Activated T-cell treated with anti-CD3 and anti-CD28 coated beads, Interleukin-2, amount 50 U/mL, for 72 hours (primary cell): ENCODE results near the gene SLC6A11. TPM values are rescaled to one million over a fixed set of nuclear protein-coding genes. Genes with fewer than 3 reads are reported as not detected.

Source experiments
- ATAC-seq, 2 donors: fragments of 150-1000 bp; cut with Tn5 transposase; replicated peaks in 1 of 2; 2 replicates each; pipeline ENCODE4 v1.10.0; 2021; ENCODE audit warnings: moderate library complexity in 2 of 2, mild to moderate bottlenecking in 1 of 2
- DNase-seq, 2 donors: peaks; one replicate each; pipeline ENCODE4 v3.0.0; 2021 to 2022; ENCODE audit warnings: mixed read lengths in 1 of 2
- H3K27ac Mint-ChIP-seq: one replicate; pipeline ENCODE4 v1.8.0; 2022; ENCODE audit warnings: mild to moderate bottlenecking, moderate library complexity, mixed read lengths
- H3K27me3 Mint-ChIP-seq: one replicate; pipeline ENCODE4 v1.8.0; 2022; ENCODE audit warnings: low read depth, mixed read lengths
- H3K36me3 Mint-ChIP-seq, 2 donors: one replicate each; pipeline ENCODE4 v1.8.0; 2022; ENCODE audit warnings: mixed read lengths in 2 of 2, mild to moderate bottlenecking in 1 of 2; ENCODE audit not compliant: insufficient read depth in 2 of 2
- H3K4me1 Mint-ChIP-seq: one replicate; pipeline ENCODE4 v1.8.0; 2022; ENCODE audit warnings: low read depth, mixed read lengths
- H3K4me3 Mint-ChIP-seq, 2 donors: one replicate each; pipeline ENCODE4 v1.8.0; 2022; ENCODE audit warnings: mild to moderate bottlenecking in 2 of 2, mixed read lengths in 2 of 2, moderate library complexity in 2 of 2
- H3K9me3 Mint-ChIP-seq, 2 donors: one replicate each; pipeline ENCODE4 v1.8.0; 2022; ENCODE audit warnings: mixed read lengths in 2 of 2
- total RNA-seq, 2 donors: library from RNA; stranded (reverse); gene quantifications; one replicate each; pipeline ENCODE4 v1.2.3, GENCODE V29; 2022

SLC6A11 gene
- total RNA-seq, 2 donors from 2014 or later = not detected

DNA sequence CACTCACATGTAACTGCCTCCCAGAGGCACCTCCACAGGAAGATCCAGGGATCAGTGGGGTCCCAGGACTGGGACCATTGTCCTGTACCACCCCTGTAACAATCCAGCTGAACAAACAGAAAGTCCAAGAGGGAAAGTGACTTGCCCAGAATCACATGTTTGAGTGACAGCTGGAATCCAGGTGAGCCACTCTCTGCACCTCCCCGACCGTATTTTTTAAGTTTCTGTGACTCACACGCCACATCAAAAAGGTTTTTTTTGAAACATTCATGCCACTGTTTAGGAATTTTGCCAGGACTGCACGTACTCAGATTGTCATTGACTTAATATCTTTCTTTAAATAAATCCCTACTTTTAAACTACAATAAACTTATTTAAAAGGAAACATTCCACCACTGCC lies 166.8 kb downstream of the SLC6A11 start:
- Mint-ChIP-seq H3K27ac (no peak overlapping the region), H3K4me3 (no peak overlapping the region), H3K4me1 (peaks cover 8% of the 10 kb centered on the region), H3K27me3 (peaks cover 44% of the 10 kb centered on the region), H3K9me3 (peaks cover 0 to 3% of the 10 kb centered on the region in 2 donors), H3K36me3 (no peaks in the 10 kb centered on the region)
- DNase-seq (no peak), ATAC-seq (no peak)

DNA sequence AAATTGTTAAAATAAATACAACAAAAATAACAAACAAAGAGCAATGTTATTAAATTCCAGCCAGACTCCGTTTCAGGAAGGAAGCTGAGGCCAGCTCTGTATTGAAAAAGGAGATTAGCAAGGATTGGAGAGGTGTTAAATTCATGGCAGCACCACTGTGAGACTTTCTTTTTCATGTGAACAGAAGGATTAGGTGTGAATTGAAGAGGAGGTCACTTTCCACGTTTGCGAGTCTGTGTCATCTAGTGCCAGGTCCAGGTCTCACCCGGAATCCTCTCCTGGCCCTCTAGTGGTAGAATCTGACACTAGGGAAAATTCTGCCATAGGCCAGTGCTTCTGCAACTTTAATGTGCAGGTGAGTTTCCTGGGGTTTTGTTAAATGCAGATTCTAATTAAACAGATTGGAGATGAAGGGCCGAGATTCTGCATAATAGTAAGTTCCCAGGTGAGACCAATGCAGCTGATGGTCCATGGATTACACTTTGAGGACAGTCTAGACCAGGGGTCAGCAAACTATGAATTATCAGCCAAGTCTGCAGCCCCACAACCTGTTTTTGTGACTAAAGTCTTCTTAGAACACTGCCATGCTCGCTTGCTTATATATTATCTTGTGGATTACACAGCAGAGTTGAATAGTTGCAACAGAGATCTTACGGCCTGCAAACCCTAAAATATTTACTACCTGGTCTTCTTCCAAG lies 167.3 kb downstream of the SLC6A11 start:
- Mint-ChIP-seq H3K4me3 (no peak overlapping the region), H3K27ac (no peak overlapping the region), H3K36me3 (no peaks in the 10 kb centered on the region), H3K9me3 (peaks cover 0 to 3% of the 10 kb centered on the region in 2 donors), H3K4me1 (peaks cover 8% of the 10 kb centered on the region), H3K27me3 (peaks cover 38% of the 10 kb centered on the region)
- DNase-seq (peak; percentile 7 to 13), ATAC-seq (no peak)

DNA sequence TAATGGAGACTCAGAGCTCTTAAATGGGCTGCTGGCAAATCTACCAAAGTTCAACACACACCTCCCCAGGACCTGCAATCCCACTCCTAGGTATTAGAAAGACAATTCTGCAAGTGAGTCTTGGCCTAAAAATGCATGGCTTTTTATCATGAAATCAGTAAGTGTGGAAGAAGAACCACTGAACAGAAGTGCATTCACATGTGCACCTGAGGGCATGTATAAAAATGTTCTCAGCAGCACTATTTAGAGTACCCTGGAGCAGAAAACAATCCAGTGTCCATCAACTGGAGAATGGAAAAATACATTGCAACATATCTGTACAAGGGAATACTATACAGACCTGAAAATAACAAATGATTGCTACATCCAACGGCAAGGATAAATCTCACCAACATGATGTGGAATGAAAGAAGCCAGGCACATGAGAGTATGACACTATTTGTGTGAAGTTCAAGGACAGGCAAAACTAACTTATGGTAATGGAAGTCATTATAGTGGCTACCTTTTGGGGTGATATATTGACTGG lies 168.4 kb downstream of the SLC6A11 start:
- DNase-seq = no peak
- no peaks in the 10 kb centered on the region for H3K36me3 Mint-ChIP-seq
- peaks cover 45% of the 10 kb centered on the region for H3K27me3 Mint-ChIP-seq
- peaks cover 0 to 3% of the 10 kb centered on the region in 2 donors for H3K9me3 Mint-ChIP-seq
- ATAC-seq = no peak
- no peak overlapping the region for H3K27ac Mint-ChIP-seq
- no peak overlapping the region for H3K4me3 Mint-ChIP-seq
- H3K4me1 Mint-ChIP-seq = peaks cover 8% of the 10 kb centered on the region

DNA sequence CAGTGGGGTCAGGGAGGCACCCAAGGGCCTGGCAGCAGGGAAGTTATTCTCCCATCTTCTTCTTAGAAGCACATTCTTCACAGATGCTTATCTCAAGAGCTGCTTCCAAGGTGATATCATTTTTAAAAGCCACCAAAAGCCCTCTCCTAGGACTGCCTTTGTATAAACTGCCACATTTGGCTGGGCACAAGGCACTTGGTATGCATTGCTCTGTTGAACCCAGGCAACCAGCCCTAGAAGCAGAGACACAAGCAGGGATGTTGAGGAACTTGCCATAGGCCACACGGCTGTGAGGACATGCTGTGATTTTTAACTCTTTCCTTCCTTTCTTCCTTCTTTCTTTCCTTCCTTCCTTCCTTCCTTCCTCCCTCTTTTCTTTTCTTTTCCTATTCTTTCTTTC lies 169.2 kb downstream of the SLC6A11 start:
- ATAC-seq (no peak), DNase-seq (no peak)
- Mint-ChIP-seq H3K4me1 (peaks cover 8% of the 10 kb centered on the region), H3K27me3 (peaks cover 50% of the 10 kb centered on the region), H3K9me3 (peaks cover 0 to 3% of the 10 kb centered on the region in 2 donors), H3K27ac (no peak overlapping the region), H3K4me3 (no peak overlapping the region), H3K36me3 (no peaks in the 10 kb centered on the region)

DNA sequence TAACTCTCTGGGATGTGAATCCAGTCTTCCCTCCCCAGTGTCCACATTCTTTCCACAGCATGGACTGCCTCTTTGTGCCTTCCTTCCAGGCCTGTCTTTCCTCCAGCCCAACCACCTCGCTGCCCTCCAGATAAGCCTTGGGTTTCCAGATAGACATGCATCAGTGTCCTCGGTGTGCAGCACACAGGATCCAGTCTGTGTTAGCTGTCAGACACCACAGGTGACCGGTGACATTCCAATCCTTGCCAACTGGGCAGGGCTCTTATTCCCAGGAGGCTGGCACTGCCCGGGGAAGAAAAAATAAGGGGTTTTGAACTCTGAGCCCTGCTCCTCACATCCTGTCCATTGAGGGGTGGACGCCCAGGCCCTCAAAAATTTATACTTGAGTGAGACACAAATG lies 170.6 kb downstream of the SLC6A11 start:
- Mint-ChIP-seq H3K36me3 (no peaks in the 10 kb centered on the region), H3K27me3 (peaks cover 50% of the 10 kb centered on the region), H3K27ac (no peak overlapping the region), H3K4me1 (peaks cover 8% of the 10 kb centered on the region), H3K4me3 (no peak overlapping the region), H3K9me3 (no peaks in the 10 kb centered on the region)
- DNase-seq (no peak), ATAC-seq (no peak)

DNA sequence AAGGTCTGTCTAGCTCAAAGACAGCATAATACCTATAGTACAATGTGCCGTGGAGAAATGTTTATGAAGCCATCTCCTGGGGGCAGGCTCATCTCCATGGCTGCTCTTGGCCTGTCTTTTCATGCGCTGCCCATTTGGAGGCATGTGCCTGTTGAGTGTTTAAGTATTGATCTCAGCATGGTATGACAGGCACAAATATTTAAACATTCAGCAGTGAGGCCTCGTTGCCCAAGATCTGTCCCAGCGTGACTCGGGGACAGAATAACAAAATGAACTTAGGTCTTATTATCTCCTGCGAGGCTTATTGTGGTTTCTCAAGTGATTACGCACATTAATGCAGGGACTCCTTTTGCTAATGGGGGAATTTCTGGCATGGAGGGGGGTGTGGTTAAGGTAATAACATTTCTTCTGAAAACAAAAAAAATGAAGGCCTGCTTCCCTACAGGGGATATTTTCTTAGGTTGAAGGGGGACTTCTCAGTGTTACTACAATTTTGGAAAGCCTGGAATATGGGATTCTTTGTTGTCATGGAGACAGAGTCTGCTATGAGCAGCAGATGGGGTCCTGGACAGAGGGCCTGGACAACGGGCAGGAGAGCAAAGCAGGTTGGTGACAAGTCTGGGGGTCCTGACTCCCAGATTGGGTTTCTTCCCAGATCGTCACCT lies 172.1 kb downstream of the SLC6A11 start:
- H3K36me3 Mint-ChIP-seq = peaks cover 0 to 3% of the 10 kb centered on the region in 2 donors
- H3K27ac Mint-ChIP-seq = no peak overlapping the region
- no peak for ATAC-seq
- H3K27me3 Mint-ChIP-seq = peaks cover 45% of the 10 kb centered on the region
- no peak for DNase-seq
- no peak overlapping the region for H3K4me3 Mint-ChIP-seq
- no peaks in the 10 kb centered on the region for H3K9me3 Mint-ChIP-seq
- peaks cover 7% of the 10 kb centered on the region for H3K4me1 Mint-ChIP-seq

DNA sequence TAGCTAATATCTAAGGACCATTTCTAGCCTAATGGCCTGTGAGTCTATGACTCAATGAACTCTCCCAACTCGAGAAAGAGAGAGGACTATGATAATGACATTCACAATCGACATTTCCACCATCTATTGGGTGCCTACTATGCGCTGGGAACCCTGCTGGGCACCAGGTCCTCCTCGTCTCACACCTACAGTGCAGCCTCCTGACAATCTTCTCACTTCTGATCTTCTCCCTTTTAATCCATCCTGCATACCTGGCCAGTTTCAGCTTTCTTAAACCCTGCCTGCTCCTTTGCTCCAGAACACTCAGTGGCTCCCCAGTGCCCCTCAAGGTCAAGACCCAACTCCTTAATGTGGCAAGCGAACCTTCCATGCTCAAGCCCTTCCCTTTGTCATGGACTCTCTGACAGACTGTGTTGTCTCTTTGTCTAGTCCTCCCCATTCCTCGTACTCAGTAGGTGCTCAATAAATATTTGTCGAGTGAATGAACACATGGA lies 173.0 kb downstream of the SLC6A11 start:
- no peak overlapping the region for H3K4me3 Mint-ChIP-seq
- DNase-seq (no peak), ATAC-seq (no peak)
- H3K27ac Mint-ChIP-seq = no peak overlapping the region
- H3K36me3 Mint-ChIP-seq = peaks cover 0 to 3% of the 10 kb centered on the region in 2 donors
- H3K27me3 Mint-ChIP-seq = peaks cover 49% of the 10 kb centered on the region
- no peaks in the 10 kb centered on the region for H3K9me3 Mint-ChIP-seq
- H3K4me1 Mint-ChIP-seq = peaks cover 6% of the 10 kb centered on the region

Other genes starting within 250 kb of the SLC6A11 start
- not detected for gene SLC6A1, start 176.5 kb downstream of the SLC6A11 start, total RNA-seq